Articular chondrocyte of knee joint (primary cell): Measurements from ENCODE around the gene CLVS2. TPM values are rescaled to one million over a fixed set of nuclear protein-coding genes. Genes with fewer than 3 reads are reported as not detected.

ENCODE experiments used
- total RNA-seq: library from RNA; depleted of rRNA; stranded (reverse); fragments of >200 nt; gene quantifications from 2 replicates; pipeline ENCODE4 v1.2.3, GENCODE V29; 2012

Gene CLVS2
- 0.11 and 0.13 TPM in 2 replicates for total RNA-seq

GRCh38 chr6:122995921-122996793, at the start of gene CLVS2:
Gene CLVS2, plus strand, starts transcription at chr6:122996235. Its CDS starts 1,543 bp downstream, at chr6:122997778.

Other genes with a start within 250 kb of the CLVS2 start
- not detected in 2 replicates for gene FABP7, start 216.5 kb upstream of the CLVS2 start, total RNA-seq
- 15.1 and 21.3 TPM in 2 replicates for gene SMPDL3A, start 207.0 kb upstream of the CLVS2 start, total RNA-seq